Loucy (cell line): ENCODE measurements around the gene VTI1B.

Experiments used
- CTCF ChIP-seq: fragments of 200-600 bp; sonication (generic); conservative IDR thresholded peaks from 2 replicates; pipeline ENCODE4 v1.5.1; 2014; ENCODE audit warnings: mild to moderate bottlenecking, antibody characterized with exemption, low read length
- EZH2phosphoT487 ChIP-seq: fragments of 200-600 bp; IDR thresholded peaks from 2 replicates; pipeline ENCODE4 v1.6.1; 2018; ENCODE audit warnings: antibody characterized with exemption, mild to moderate bottlenecking, moderate library complexity, borderline replicate concordance

GRCh38 chr14:67710209-67710608 is 35.8 kb upstream of the VTI1B start:
- TF ChIP-seq CTCF (no peak), EZH2phosphoT487 (no peak)
